HCT116 (cell line): ENCODE data around the gene CBFA2T3. TPM values are rescaled to one million over a fixed set of nuclear protein-coding genes. Genes with fewer than 3 reads are reported as not detected.
A peak's percentile ranks its signal among the peaks of the same experiment; 100 is the strongest.

Source experiments
- ATAC-seq: fragments of 200-7000 bp; cut with Tn5 transposase; 2 replicates; pipeline ENCODE4 v1.9.1; 2020; ENCODE audit warnings: mild to moderate bottlenecking, moderate library complexity
- BruUV-seq: library from RNA; stranded (reverse); fragments of 400-500 nt; replicated peaks from 2 replicates; lab custom pipeline; 2021; lab: Mats Ljungman, UMichigan
- CTCF ChIA-PET: fragments of 300-600 bp; sonication (Branson Sonifier 250); formaldehyde crosslinking; loops from one replicate; lab custom pipeline; 2021; ENCODE audit warnings: antibody characterized with exemption; lab: Charles Lee
- POLR2A ChIA-PET: fragments of 300-600, 350-600 bp; sonication (Branson Sonifier 250); formaldehyde crosslinking; loops from one replicate; lab custom pipeline; 2021; ENCODE audit warnings: antibody characterized with exemption; lab: Charles Lee
- RAD21 ChIA-PET, 2 experiments: fragments of 300-600 bp; sonication (Branson Sonifier 250); formaldehyde crosslinking; loops; one replicate each; lab custom pipeline; 2023; ENCODE audit warnings: low total read pairs in 2 of 2; ENCODE audit not compliant: uncharacterized antibody in 2 of 2, unreplicated experiment in 2 of 2, low non-redundant PET in 1 of 2; lab: Charles Lee
- DNase-seq: peaks from one replicate; pipeline ENCODE4 v3.0.0-alpha.2; 2010; ENCODE audit warnings: low read depth, low spot score
- H2AFZ ChIP-seq: fragments of 200-600 bp; shearing (Covaris generic), sonication (generic); 2 replicates; pipeline ENCODE4 v1.6.1; 2017; ENCODE audit warnings: low read depth, mixed run types, mixed read lengths, antibody characterized with exemption, low read length; ENCODE audit not compliant: poor library complexity, severe bottlenecking
- H3K27ac ChIP-seq: 2 replicates; pipeline ENCODE4 v1.5.1; 2012; ENCODE audit warnings: low read depth, low read length
- H3K27me3 ChIP-seq: fragments of 200-600 bp; sonication (generic); 2 replicates; pipeline ENCODE4 v1.6.1; 2016; ENCODE audit warnings: mixed run types, low read length, mixed read lengths; ENCODE audit not compliant: insufficient read depth
- H3K36me3 ChIP-seq, 2 experiments: fragments of 200-500 bp in 1 of 2; fragments of 200-600 bp in 1 of 2; sonication (Bioruptor generic) in 1 of 2; sonication (generic) in 1 of 2; 2 replicates each; pipeline versions ENCODE4 v1.5.1 to v1.6.1; 2014 to 2016; ENCODE audit warnings: low read length in 2 of 2, inconsistent platforms in 1 of 2, mixed read lengths in 1 of 2, mixed run types in 1 of 2; ENCODE audit not compliant: insufficient read depth in 2 of 2, control insufficient read depth in 1 of 2
- H3K4me1 ChIP-seq, 2 experiments: fragments of 200-600 bp in 1 of 2; sonication (generic) in 1 of 2; 2 replicates each; pipeline versions ENCODE4 v1.5.1 to v1.6.1; 2012 to 2017; ENCODE audit warnings: low read length in 2 of 2, inconsistent platforms in 1 of 2, mild to moderate bottlenecking in 1 of 2, mixed read lengths in 1 of 2, mixed run types in 1 of 2, moderate library complexity in 1 of 2; ENCODE audit not compliant: insufficient read depth in 2 of 2, control insufficient read depth in 1 of 2
- H3K4me2 ChIP-seq: fragments of 200-600 bp; sonication (generic); 2 replicates; pipeline ENCODE4 v1.6.1; 2017; ENCODE audit warnings: mixed run types, low read length, mixed read lengths
- H3K4me3 ChIP-seq, 2 experiments: fragments of 200-600 bp in 1 of 2; sonication (generic) in 1 of 2; replicated peaks in 1 of 2; 2 replicates each; pipeline ENCODE4 v1.5.1; 2011 to 2016; ENCODE audit warnings: low read length in 2 of 2, control low read depth in 1 of 2, low read depth in 1 of 2, mild to moderate bottlenecking in 1 of 2, mixed read lengths in 1 of 2, mixed run types in 1 of 2
- H3K79me2 ChIP-seq: fragments of 200-600 bp; sonication (generic); 2 replicates; pipeline ENCODE4 v1.6.1; 2017; ENCODE audit warnings: mild to moderate bottlenecking, mixed run types, low read length, moderate library complexity, mixed read lengths; ENCODE audit not compliant: insufficient read depth
- H3K9ac ChIP-seq: fragments of 200-600 bp; sonication (generic); 2 replicates; pipeline ENCODE4 v1.6.1; 2016; ENCODE audit warnings: low read length, mixed read lengths
- H3K9me2 ChIP-seq: fragments of 200-600 bp; sonication (generic), shearing (Covaris generic); 2 replicates; pipeline ENCODE4 v1.6.1; 2017; ENCODE audit warnings: mixed run types, mild to moderate bottlenecking, moderate library complexity; ENCODE audit not compliant: insufficient read depth
- H3K9me3 ChIP-seq, 2 experiments: fragments of 200-500 bp in 1 of 2; fragments of 200-600 bp in 1 of 2; sonication (Bioruptor generic) in 1 of 2; sonication (generic) in 1 of 2; 2 replicates each; pipeline ENCODE4 v1.6.1; 2014 to 2017; ENCODE audit warnings: low read length in 2 of 2, mixed read lengths in 2 of 2, inconsistent platforms in 1 of 2, low read depth in 1 of 2, mild to moderate bottlenecking in 1 of 2, mixed run types in 1 of 2, moderate library complexity in 1 of 2; ENCODE audit not compliant: control insufficient read depth in 1 of 2, insufficient read depth in 1 of 2
- H4K20me1 ChIP-seq: fragments of 200-600 bp; sonication (generic), shearing (Covaris generic); 2 replicates; pipeline ENCODE4 v1.6.1; 2017; ENCODE audit warnings: mixed run types, mild to moderate bottlenecking, moderate library complexity; ENCODE audit not compliant: insufficient read depth
- CEBPB ChIP-seq: IDR thresholded peaks from 2 replicates; pipeline ENCODE4 v1.6.1; 2012; ENCODE audit warnings: low read depth
- ELF1 ChIP-seq: IDR thresholded peaks from 2 replicates; pipeline ENCODE4 v1.6.1; 2012; ENCODE audit warnings: low read depth, borderline replicate concordance
- POLR2A ChIP-seq: IDR thresholded peaks from 2 replicates; pipeline ENCODE4 v1.7.0; 2011; ENCODE audit warnings: borderline replicate concordance; ENCODE audit not compliant: insufficient read depth, insufficient read length; ENCODE audit errors: extremely low read depth
- SIN3A ChIP-seq: IDR thresholded peaks from 2 replicates; pipeline ENCODE4 v1.6.1; 2012; ENCODE audit warnings: low read depth
- SP1 ChIP-seq: IDR thresholded peaks from 2 replicates; pipeline ENCODE4 v1.6.1; 2012; ENCODE audit warnings: low read depth
- ZBTB33 ChIP-seq: IDR thresholded peaks from 2 replicates; pipeline ENCODE4 v1.6.1; 2011; ENCODE audit warnings: mild to moderate bottlenecking, low read length, moderate library complexity; ENCODE audit not compliant: insufficient replicate concordance; ENCODE audit errors: extremely low read depth
- intact Hi-C: fragments of 100-400 bp; cut with micrococcal nuclease; formaldehyde crosslinking; loops from 2 replicates; pipeline ENCODE4 v1.10.0; 2022
- total RNA-seq: library from RNA; stranded (reverse); gene quantifications from one replicate; pipeline ENCODE4 v1.2.1, GENCODE V29; 2021; ENCODE audit not compliant: unreplicated experiment

Gene CBFA2T3
- total RNA-seq, 1 experiment from 2014 or later, result 19.1 TPM

- CTCF ChIA-PET, result no interaction called here
- POLR2A ChIA-PET, result no interaction called here
Observed at GRCh38 chr16:89020068-89020924, 43.3 kb upstream of the CBFA2T3 start.

More at GRCh38 chr16:89020068-89020924, 43.3 kb upstream of the CBFA2T3 start:
- Histone ChIP-seq H2AFZ (no peak overlapping the region), H3K9me2 (no peaks in the 10 kb centered on the region), H4K20me1 (no peaks in the 10 kb centered on the region), H3K27me3 (peaks cover 25% of the 10 kb centered on the region; the same call in 1 of the 2 replicates), H3K27ac (no peak overlapping the region)
- DNase-seq, result no peak
- intact Hi-C loops, result no loop called here
- RAD21 ChIA-PET, result no interaction called here
- TF ChIP-seq POLR2A (peak; percentile 21), SIN3A (no peak), ZBTB33 (no peak), ELF1 (no peak), SP1 (no peak), CEBPB (no peak)
- TF ChIP-seq, all 23 proteins: peak for 1
- peak overlapping the region; percentile 22; the same call in 1 of the 2 replicates for H3K4me2 ChIP-seq
- no peak overlapping the region for H3K9ac ChIP-seq
- H3K4me3 ChIP-seq, result no peak overlapping the region
- BruUV-seq, result no TSS peak
- ATAC-seq, result peak; percentile 57
- peaks cover 0 to 9% of the 10 kb centered on the region in 2 experiments; a peak in 2 of 4 replicates for H3K9me3 ChIP-seq
- H3K4me1 ChIP-seq, result peaks cover 0 to 6% of the 10 kb centered on the region in 2 experiments; a peak in 1 of 4 replicates
- H3K36me3 ChIP-seq, result no peaks in the 10 kb centered on the region
- no peaks in the 10 kb centered on the region for H3K79me2 ChIP-seq
